DND-41 (cell line): ENCODE data around the gene NTRK1.
A peak's percentile ranks its signal among the peaks of the same experiment; 100 is the strongest.

Source experiments
- CTCF ChIP-seq: IDR thresholded peaks from 2 replicates; pipeline ENCODE4 v1.5.1; 2012; ENCODE audit warnings: borderline replicate concordance, low read length, moderate library complexity, mild to moderate bottlenecking; ENCODE audit not compliant: poor library complexity, severe bottlenecking; ENCODE audit errors: extremely low read depth
- EZH2 ChIP-seq: IDR thresholded peaks from 3 replicates; pipeline ENCODE4 v1.6.1; 2012; ENCODE audit warnings: borderline replicate concordance, low read depth, mild to moderate bottlenecking, moderate library complexity, low read length, inconsistent platforms; ENCODE audit not compliant: severe bottlenecking

GRCh38 chr1:156844102-156844501 lies 16.6 kb upstream of the NTRK1 start:
- TF ChIP-seq CTCF (peak; percentile 20), EZH2 (no peak)
